Measurements from ENCODE around the gene CYP2C18. TPM values are rescaled to one million over a fixed set of nuclear protein-coding genes. Genes with fewer than 3 reads are reported as not detected.

The CYP2C18 gene
- total RNA-seq, 1 experiment from 2014 or later, result 0.17 TPM

DNA sequence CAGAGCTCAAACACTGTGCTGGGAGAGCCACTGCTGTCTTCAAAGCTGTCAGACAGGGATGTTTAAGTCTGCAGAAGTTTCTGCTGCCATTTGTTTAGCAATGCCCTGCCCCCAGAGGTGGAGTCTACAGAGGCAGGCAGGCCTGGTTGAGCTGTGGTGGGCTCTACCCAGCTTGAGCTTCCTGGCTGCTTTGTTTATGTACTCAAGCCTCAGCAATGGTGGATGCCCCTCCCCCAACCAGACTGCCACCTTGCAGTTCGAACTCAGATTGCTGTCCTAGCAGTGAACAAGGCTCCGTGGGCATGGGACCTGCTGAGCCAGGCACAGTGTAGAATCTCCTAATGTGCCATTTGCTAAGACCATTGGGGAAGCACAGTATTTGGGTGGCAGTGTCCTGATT is 74.4 kb downstream of the CYP2C18 start:
- H3K9me3 ChIP-seq (ENCODE audit: control insufficient read depth in 1 of 2, insufficient read depth in 1 of 2, low read depth in 1 of 2, low read length in 2 of 2), result no peaks in the 10 kb centered on the region
- no peak overlapping the region for H3K4me3 ChIP-seq (replicated peaks in 1 of 2; ENCODE audit: low read depth in 1 of 2, low read length in 2 of 2)
- H3K4me1 ChIP-seq (ENCODE audit: control insufficient read depth in 1 of 2, insufficient read depth in 2 of 2, low read length in 2 of 2), result no peaks in the 10 kb centered on the region
- ATAC-seq (no peak), DNase-seq (ENCODE audit: low read depth, low spot score) (no peak)
- no peaks in the 10 kb centered on the region for H3K9me2 ChIP-seq (ENCODE audit: insufficient read depth)
- H2AFZ ChIP-seq (ENCODE audit: low read depth, low read length, poor library complexity, severe bottlenecking), result no peak overlapping the region
- ChIA-PET RAD21 (ENCODE audit: low non-redundant PET in 1 of 2, low total read pairs in 2 of 2, uncharacterized antibody in 2 of 2, unreplicated experiment in 2 of 2) (no interaction called here), CTCF (no interaction called here), POLR2A (no interaction called here)
- BruUV-seq (replicated peaks), result no TSS peak
- no peak overlapping the region for H3K4me2 ChIP-seq (ENCODE audit: low read length)
- H3K27ac ChIP-seq (ENCODE audit: low read depth, low read length), result no peak overlapping the region
- no peaks in the 10 kb centered on the region for H3K36me3 ChIP-seq (ENCODE audit: control insufficient read depth in 1 of 2, insufficient read depth in 2 of 2, low read length in 2 of 2)
- H4K20me1 ChIP-seq (ENCODE audit: insufficient read depth), result no peaks in the 10 kb centered on the region
- intact Hi-C loops (cut with micrococcal nuclease), result no loop called here
- H3K27me3 ChIP-seq (ENCODE audit: insufficient read depth, low read length), result no peaks in the 10 kb centered on the region
- no peaks in the 10 kb centered on the region for H3K79me2 ChIP-seq (ENCODE audit: insufficient read depth, low read length)
- TF ChIP-seq, protein P1, sequence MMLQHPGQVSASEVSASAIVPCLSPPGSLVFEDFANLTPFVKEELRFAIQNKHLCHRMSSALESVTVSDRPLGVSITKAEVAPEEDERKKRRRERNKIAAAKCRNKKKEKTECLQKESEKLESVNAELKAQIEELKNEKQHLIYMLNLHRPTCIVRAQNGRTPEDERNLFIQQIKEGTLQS (IDR thresholded peaks at IDR 0.05), result no peak
- no peak for TF ChIP-seq ZFX (IDR thresholded peaks at IDR 0.05)
- TF ChIP-seq RAD21 (IDR thresholded peaks at IDR 0.05; ENCODE audit: low read depth), result no peak
- TF ChIP-seq EZH2 (IDR thresholded peaks at IDR 0.05), result no peak
- TF ChIP-seq, protein P2, sequence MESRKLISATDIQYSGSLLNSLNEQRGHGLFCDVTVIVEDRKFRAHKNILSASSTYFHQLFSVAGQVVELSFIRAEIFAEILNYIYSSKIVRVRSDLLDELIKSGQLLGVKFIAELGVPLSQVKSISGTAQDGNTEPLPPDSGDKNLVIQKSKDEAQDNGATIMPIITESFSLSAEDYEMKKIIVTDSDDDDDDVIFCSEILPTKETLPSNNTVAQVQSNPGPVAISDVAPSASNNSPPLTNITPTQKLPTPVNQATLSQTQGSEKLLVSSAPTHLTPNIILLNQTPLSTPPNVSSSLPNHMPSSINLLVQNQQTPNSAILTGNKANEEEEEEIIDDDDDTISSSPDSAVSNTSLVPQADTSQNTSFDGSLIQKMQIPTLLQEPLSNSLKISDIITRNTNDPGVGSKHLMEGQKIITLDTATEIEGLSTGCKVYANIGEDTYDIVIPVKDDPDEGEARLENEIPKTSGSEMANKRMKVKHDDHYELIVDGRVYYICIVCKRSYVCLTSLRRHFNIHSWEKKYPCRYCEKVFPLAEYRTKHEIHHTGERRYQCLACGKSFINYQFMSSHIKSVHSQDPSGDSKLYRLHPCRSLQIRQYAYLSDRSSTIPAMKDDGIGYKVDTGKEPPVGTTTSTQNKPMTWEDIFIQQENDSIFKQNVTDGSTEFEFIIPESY (IDR thresholded peaks at IDR 0.05; ENCODE audit: extremely low read depth, insufficient replicate concordance, low read length), result no peak
- TF ChIP-seq YY1 (IDR thresholded peaks at IDR 0.05; ENCODE audit: extremely low read depth, insufficient replicate concordance, low read depth, low read length), result no peak
- TF ChIP-seq, protein P3, sequence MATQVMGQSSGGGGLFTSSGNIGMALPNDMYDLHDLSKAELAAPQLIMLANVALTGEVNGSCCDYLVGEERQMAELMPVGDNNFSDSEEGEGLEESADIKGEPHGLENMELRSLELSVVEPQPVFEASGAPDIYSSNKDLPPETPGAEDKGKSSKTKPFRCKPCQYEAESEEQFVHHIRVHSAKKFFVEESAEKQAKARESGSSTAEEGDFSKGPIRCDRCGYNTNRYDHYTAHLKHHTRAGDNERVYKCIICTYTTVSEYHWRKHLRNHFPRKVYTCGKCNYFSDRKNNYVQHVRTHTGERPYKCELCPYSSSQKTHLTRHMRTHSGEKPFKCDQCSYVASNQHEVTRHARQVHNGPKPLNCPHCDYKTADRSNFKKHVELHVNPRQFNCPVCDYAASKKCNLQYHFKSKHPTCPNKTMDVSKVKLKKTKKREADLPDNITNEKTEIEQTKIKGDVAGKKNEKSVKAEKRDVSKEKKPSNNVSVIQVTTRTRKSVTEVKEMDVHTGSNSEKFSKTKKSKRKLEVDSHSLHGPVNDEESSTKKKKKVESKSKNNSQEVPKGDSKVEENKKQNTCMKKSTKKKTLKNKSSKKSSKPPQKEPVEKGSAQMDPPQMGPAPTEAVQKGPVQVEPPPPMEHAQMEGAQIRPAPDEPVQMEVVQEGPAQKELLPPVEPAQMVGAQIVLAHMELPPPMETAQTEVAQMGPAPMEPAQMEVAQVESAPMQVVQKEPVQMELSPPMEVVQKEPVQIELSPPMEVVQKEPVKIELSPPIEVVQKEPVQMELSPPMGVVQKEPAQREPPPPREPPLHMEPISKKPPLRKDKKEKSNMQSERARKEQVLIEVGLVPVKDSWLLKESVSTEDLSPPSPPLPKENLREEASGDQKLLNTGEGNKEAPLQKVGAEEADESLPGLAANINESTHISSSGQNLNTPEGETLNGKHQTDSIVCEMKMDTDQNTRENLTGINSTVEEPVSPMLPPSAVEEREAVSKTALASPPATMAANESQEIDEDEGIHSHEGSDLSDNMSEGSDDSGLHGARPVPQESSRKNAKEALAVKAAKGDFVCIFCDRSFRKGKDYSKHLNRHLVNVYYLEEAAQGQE (IDR thresholded peaks at IDR 0.05; ENCODE audit: low read depth), result no peak
- H3K9ac ChIP-seq (ENCODE audit: low read length), result no peak overlapping the region
